Suppressor macrophage treated with lipopolysaccharide for 1 hour (primary cell): Measurements from ENCODE around the gene DIMT1.
A peak's percentile ranks its signal among the peaks of the same experiment; 100 is the strongest.

ENCODE experiments used
- DNase-seq, 3 donors: peaks; one replicate each; pipeline ENCODE4 v3.0.0-alpha.2; 2020 to 2022

Gene DIMT1

DNA sequence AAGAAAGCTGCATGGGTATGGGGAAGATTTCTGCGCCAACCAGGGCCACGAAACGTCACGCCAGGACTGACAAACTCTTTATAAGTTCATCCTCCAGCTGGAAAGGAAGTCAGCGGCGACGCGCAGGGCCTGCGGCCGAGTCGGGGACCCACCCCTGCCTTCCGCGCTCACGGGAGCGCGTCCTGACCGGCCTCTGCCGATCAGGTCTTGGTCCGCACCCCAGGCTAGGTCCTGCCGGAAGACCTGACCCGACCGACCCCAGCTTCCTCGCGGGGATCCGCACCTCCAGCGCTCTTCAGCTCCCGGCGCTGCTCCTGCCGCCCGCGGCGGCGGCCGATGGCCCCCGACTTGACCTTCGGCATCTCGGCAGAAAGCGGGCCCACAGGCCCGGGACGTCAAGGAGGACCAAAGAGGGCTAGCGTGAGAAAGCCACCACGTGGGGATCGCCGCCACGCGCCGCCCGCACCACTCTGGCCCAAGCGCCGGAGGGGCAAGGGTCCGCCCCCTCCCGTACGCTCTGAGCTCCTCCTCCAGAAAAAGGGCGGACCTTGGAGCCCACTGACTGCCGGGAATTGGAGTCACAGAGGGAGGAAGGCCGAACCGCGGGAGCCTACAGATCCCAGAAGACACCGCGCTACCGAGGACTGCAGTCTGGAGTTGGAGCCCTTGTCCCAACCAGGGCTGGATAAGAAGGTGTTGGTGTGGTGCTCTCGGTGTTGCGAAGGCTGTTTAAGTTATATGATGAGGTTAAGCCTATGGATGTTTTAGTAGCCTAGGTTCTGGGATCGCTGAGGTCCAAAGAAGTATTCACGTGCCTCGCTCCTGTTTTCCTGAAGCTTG, at the start of gene DIMT1:
Gene DIMT1 (minus strand): TSS at position 495 of the 840 bp plus-strand sequence. CDS start 133 bp downstream, at position 362.
- DNase-seq = peak; percentile 97 to 98 (median 98)

- DNase-seq = no peak
These were observed 46.6 kb upstream of the DIMT1 start for GRCh38 chr5:62450259-62450658.

GRCh38 chr5:62448528-62448927, 44.8 kb upstream of the DIMT1 start:
- no peak for DNase-seq

DNA sequence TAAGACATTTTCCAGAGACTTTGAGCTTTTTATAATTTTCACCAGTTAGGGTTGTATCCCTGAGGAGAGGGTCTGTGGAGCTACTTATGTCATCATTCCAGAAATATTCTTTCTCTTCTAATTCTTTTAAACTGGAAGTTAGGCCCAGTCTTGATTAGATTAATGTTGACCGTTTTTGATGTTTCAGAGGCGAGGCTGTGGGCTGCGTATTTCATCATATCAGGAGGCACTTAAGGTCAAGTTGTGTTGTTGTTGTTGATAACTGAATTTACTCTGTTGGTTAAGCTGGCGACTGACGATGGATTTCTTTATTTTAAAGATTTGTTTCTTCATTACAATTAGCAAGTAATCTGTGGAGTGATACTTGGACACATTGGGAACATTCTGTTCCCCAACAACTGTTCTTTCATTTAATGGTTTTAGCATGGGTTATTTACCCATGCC, 28.9 kb upstream of the DIMT1 start:
- DNase-seq = peak in 1 of 3 donors; percentile 26

DNA sequence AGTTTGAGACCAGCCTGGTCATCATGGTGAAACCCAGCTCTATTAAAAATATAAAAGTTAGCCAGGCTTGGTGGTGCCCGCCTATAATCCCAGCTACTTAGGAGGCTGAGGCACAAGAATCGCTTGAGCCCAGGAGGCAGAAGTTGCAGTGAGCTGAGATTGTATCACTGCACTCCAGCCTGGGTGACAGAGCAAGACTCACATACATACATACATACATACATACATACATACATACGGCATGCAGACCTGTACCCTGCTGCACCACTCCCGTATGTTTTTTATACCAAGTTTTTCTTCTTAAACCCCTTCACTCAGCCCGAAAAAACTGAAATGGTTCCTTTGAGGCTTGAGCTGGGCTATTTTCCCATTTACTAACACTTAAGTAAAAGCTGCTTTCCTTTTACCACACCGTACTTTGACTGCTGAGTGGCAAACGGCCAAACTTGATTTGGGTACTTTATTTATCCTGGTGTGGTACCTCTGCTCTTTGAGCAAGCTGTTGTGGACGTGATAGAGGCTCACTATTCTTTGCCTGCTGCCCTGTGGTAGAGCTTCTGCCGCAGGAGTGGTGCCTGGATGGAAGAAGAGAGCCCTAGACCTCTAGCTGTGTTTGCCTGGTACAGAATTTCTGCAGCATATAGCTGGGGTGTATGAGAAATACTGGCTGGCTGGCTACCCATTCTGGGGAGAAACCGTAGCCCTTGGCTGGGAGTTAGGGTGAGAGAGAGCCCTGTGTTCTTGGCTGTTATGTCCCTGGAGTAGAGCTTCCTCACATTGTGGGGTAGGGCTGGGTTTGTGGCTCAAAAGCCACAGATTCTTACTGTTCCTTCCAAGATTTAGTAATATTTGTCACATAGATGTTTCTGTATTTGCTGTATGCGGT, 28.3 kb upstream of the DIMT1 start:
- peak in 1 of 3 donors; percentile 3 for DNase-seq

- DNase-seq = no peak
These were observed 21.1 kb upstream of the DIMT1 start for GRCh38 chr5:62424763-62425162.

GRCh38 chr5:62421414-62421813, 17.7 kb upstream of the DIMT1 start:
- DNase-seq = no peak

- DNase-seq = no peak
These were observed 15.9 kb upstream of the DIMT1 start for GRCh38 chr5:62419609-62420008.

GRCh38 chr5:62418462-62419076, 14.9 kb upstream of the DIMT1 start:
- DNase-seq = no peak

GRCh38 chr5:62413711-62414110, 10.0 kb upstream of the DIMT1 start:
- DNase-seq = peak; percentile 26 to 65 (median 33)

DNA sequence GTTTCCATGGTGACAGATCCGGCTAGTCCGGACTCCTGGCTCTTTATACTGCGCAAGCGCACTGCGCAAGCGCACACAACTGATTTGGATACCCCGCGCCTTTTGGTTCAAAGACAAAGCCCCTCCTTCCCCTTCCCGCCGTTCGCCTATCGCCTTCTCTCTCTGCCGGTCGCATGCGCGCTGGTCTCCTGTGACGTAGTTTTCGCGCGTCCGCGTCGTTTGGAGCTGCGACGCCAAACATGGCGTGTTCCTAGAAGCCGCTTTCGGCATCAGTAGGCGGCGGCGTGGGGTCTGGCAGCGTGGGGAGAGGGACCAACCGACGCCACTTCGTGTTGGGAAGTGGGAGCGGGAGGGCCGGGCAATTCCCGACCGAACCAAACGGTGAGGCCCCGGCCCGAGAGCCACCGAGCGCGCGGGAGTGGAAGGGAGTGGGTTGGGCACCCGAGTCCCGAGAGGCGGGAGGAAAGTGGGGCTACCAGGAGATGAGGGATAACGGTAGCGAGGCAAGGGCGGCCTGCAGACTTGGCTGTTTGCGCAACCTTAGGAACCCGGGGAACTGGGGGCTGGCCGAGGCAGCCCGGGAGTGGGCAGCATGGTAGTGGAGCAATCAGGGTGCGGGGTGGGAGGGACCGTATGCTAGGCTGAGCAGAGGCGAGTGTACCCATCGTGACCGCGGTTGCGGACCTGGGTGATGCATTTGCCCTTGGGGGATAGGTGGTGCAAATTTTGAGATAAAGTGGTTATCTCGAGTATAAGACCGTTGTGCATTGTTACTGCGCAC, 9.0 kb upstream of the DIMT1 start, which contains the start of gene IPO11:
Gene IPO11 (plus strand): TSS at position 215 of the 781 bp plus-strand sequence. CDS start 24,517 bp downstream, outside the sequence.
- peak; percentile 98 to 99 (median 99) for DNase-seq

- no peak for DNase-seq
These were observed 8.3 kb downstream of the DIMT1 start for GRCh38 chr5:62395210-62395950.

DNA sequence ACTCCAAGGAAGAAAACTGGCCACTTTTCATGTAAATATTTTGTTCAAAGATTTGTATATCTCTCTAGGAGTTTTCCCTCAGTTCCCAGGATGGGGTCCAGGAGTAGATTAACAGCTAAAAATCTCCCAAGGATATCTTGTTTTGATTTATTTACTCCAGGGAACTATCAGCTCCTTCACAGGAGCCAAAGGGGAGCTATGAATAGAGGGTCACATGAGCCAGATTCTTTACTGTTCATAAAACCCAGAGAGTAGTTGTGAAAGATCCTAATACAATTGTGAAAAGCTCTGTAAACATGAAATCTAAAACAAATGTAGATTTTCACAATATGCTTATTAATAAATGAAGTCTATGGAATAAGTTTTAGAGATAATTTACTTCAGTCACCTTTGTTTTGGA, 16.9 kb downstream of the DIMT1 start:
- no peak for DNase-seq

- DNase-seq = no peak
These were observed 17.8 kb downstream of the DIMT1 start for GRCh38 chr5:62385816-62386400.

- DNase-seq = no peak
These were observed 18.6 kb downstream of the DIMT1 start for GRCh38 chr5:62385131-62385530.

- no peak for DNase-seq
These were observed 27.6 kb downstream of the DIMT1 start for GRCh38 chr5:62376064-62376463.

DNA sequence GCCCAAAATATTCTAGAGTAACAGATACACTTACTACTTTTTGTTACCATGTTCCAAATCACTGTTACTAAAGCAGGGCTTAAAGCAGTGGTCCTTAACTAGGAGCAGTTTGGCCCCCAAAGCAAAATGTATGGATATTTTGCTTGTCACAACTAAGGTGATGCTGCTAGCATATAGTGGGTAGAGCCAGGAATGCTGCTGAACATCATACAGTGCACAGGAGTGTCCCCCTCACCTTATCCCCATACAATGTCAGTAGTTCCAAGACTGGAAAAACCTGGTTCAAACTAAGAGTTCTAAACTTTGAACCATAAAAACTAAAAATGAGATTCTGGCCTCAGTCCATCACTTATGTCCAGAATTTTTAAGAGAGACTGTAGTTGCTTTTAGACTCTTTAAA, 28.1 kb downstream of the DIMT1 start:
- no peak for DNase-seq

DNA sequence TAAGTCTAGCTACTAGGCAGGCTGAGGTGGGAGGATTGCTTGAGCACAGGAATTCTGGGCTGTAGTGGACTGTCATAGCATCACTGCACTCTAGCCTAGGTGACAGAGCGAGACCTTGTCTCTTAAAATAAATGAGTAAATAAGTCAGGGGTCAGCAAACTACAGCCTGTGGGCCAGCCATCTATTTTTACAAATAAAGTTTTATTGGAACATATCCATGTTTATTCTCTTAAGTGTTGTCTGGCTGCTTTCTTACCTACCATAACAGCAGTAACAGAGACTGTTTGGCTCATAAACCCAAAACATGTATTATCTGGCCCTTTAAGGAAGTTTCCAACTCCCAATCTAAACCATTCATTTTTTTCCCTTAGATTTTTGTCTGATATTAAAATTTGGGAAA, 29.6 kb downstream of the DIMT1 start:
- DNase-seq = no peak

DNA sequence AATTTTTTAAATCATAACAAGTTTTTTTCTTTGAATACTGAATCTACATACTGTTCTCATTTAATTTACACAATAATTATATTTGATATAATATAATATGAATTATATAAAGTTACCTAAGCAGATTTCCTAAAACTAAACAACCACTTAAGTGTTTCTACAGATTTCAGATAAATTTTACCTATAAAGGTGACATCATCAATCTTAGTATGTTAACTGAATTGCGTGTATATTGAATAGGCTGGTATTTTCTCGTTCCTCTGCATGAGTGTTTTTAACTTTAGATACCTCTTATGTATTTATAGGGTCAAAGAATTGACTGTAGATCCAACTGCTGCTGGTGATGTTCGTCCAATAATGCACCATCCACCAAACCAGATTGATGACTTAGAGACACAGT, 30.3 kb downstream of the DIMT1 start:
- DNase-seq = no peak

DNA sequence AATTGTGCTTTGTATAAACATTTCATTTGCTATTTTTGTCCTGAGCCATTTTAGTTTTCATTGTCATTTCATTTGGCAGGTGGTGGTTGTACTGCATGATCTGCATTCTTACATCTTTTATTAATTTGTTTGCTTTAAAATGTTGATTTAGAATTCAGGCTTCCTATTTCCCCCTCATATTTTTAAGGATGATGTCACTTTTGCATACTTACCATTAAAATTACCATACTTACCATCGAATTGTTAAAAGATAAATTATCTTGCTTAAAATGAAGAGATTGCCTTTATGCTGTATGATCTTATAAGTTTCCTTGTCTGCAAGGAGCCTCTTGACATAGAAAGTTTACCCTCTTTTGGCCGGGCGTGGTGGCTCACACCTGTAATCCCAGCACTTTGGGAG, 31.1 kb downstream of the DIMT1 start:
- DNase-seq = no peak

- DNase-seq = no peak
These were observed 32.3 kb downstream of the DIMT1 start for GRCh38 chr5:62371409-62371808.
